ENCODE results near the gene CARS2.

- TF ChIP-seq, protein P1, sequence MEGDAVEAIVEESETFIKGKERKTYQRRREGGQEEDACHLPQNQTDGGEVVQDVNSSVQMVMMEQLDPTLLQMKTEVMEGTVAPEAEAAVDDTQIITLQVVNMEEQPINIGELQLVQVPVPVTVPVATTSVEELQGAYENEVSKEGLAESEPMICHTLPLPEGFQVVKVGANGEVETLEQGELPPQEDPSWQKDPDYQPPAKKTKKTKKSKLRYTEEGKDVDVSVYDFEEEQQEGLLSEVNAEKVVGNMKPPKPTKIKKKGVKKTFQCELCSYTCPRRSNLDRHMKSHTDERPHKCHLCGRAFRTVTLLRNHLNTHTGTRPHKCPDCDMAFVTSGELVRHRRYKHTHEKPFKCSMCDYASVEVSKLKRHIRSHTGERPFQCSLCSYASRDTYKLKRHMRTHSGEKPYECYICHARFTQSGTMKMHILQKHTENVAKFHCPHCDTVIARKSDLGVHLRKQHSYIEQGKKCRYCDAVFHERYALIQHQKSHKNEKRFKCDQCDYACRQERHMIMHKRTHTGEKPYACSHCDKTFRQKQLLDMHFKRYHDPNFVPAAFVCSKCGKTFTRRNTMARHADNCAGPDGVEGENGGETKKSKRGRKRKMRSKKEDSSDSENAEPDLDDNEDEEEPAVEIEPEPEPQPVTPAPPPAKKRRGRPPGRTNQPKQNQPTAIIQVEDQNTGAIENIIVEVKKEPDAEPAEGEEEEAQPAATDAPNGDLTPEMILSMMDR (conservative IDR thresholded peaks at IDR 0.05) = no peak
- no peak for TF ChIP-seq ZFX (IDR thresholded peaks at IDR 0.05)
Measured at GRCh38 chr13:110633776-110634175, 72.1 kb downstream of the CARS2 start.

Data from C4-2B (cell line).